ENCODE results near the gene ARHGAP32. TPM values are rescaled to one million over a fixed set of nuclear protein-coding genes. Genes with fewer than 3 reads are reported as not detected.

The ARHGAP32 gene
- total RNA-seq, 1 experiment from 2014 or later = 22.0 TPM

DNA sequence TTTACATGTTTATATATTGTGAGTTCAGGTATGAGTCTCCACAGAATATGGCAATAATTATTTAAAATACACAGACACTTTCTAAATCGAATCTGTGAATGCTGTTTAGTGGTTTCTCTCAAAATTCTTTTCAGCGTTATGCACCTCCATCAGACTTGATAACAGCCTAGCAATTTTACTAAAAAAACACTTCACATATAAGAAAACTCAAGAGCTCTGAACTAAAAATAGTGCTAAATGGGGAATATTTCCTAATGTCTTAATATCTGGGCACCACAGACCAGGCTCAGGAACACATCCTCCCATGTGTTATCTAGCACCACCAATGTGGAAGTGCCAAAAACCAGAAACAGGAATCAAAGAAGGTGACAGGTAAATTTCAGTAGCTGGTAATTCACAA, 47.9 kb downstream of the ARHGAP32 start:
- H2BK15ac ChIP-seq (ENCODE audit: low read depth, low read length) = no peak overlapping the region
- no peak overlapping the region for H3K56ac ChIP-seq (ENCODE audit: insufficient read length, low read depth, low read length)
- no peak overlapping the region for H4K91ac ChIP-seq (ENCODE audit: insufficient read length, low read depth, low read length)
- no CpG with 5 or more reads among the region's 2 CpGs for WGBS (ENCODE audit: extremely low coverage, insufficient read length, low lambda C conversion rate)
- Mint-ChIP-seq H3K27me3 (ENCODE audit: low read depth) (no peaks in the 10 kb centered on the region), H3K27ac (peak overlapping the region in 1 of 3 experiments; percentile 50; a peak in 1 of 7 replicates), H3K9me3 (no peaks in the 10 kb centered on the region), H3K4me1 (peaks cover 28 to 44% of the 10 kb centered on the region in 2 experiments), H3K36me3 (ENCODE audit: insufficient read depth in 1 of 3, low read depth in 3 of 3) (peaks cover 0 to 6% (median 1%) of the 10 kb centered on the region in 3 experiments; a peak in 4 of 7 replicates), H3K4me3 (no peak overlapping the region)
- H3K27me3 ChIP-seq (ENCODE audit: insufficient read depth, low read length) = no peaks in the 10 kb centered on the region
- peaks cover 1% of the 10 kb centered on the region; the same call in 1 of the 2 replicates for H3K79me2 ChIP-seq (ENCODE audit: insufficient read depth, low read length)
- no peak overlapping the region for H2BK12ac ChIP-seq (ENCODE audit: insufficient read length, low read depth, low read length)
- no peaks in the 10 kb centered on the region for H4K20me1 ChIP-seq (ENCODE audit: control insufficient read depth, insufficient read depth, insufficient read length)
- H3K23me2 ChIP-seq (ENCODE audit: insufficient read length, low read depth, low read length, poor library complexity, severe bottlenecking) = no peaks in the 10 kb centered on the region
- no peak overlapping the region for H2BK120ac ChIP-seq (ENCODE audit: low read depth, low read length, poor library complexity, severe bottlenecking)
- DNase-seq = no peak
- TF ChIP-seq, protein P1, sequence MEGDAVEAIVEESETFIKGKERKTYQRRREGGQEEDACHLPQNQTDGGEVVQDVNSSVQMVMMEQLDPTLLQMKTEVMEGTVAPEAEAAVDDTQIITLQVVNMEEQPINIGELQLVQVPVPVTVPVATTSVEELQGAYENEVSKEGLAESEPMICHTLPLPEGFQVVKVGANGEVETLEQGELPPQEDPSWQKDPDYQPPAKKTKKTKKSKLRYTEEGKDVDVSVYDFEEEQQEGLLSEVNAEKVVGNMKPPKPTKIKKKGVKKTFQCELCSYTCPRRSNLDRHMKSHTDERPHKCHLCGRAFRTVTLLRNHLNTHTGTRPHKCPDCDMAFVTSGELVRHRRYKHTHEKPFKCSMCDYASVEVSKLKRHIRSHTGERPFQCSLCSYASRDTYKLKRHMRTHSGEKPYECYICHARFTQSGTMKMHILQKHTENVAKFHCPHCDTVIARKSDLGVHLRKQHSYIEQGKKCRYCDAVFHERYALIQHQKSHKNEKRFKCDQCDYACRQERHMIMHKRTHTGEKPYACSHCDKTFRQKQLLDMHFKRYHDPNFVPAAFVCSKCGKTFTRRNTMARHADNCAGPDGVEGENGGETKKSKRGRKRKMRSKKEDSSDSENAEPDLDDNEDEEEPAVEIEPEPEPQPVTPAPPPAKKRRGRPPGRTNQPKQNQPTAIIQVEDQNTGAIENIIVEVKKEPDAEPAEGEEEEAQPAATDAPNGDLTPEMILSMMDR (conservative IDR thresholded peaks at IDR 0.05) = no peak
- peaks cover 3% of the 10 kb centered on the region for H3K4me1 ChIP-seq (ENCODE audit: insufficient read depth, low read length)
- no peaks in the 10 kb centered on the region for H3K9me3 ChIP-seq (ENCODE audit: control insufficient read depth, low read depth, low read length)
- H2AFZ ChIP-seq (ENCODE audit: low read length) = no peak overlapping the region
- no peak overlapping the region for H3K4me2 ChIP-seq (ENCODE audit: insufficient read depth, insufficient read length, low read length)
- H2BK20ac ChIP-seq (ENCODE audit: low read depth, low read length, poor library complexity, severe bottlenecking) = no peak overlapping the region
- H3K18ac ChIP-seq (ENCODE audit: insufficient read length, low read depth, low read length) = no peak overlapping the region
- no peak overlapping the region for H3K9ac ChIP-seq (ENCODE audit: extremely low read depth, insufficient read length, low read length)
- no peak overlapping the region for H3K27ac ChIP-seq (ENCODE audit: insufficient read length, low read depth, low read length)
- H4K8ac ChIP-seq (replicated peaks; ENCODE audit: insufficient read length, low read depth, low read length) = no peak overlapping the region
- no peak overlapping the region for H3K23ac ChIP-seq (ENCODE audit: insufficient read length, low read depth, low read length)
- no peak overlapping the region for H2BK5ac ChIP-seq (ENCODE audit: insufficient read length, low read length)
- no peak overlapping the region for H3K14ac ChIP-seq (ENCODE audit: insufficient read depth, low read length)
- no peak overlapping the region for H3K4ac ChIP-seq (ENCODE audit: low read depth, low read length)
- no peak overlapping the region for H2AK5ac ChIP-seq (ENCODE audit: insufficient read length, low read length)
- H4K5ac ChIP-seq (ENCODE audit: insufficient read length, low read depth, low read length) = no peak overlapping the region
- H3T11ph ChIP-seq (ENCODE audit: low read length) = no peak overlapping the region
- H3K79me1 ChIP-seq (ENCODE audit: insufficient read depth, low read depth, low read length, poor library complexity, severe bottlenecking) = no peaks in the 10 kb centered on the region
